Upper lobe of left lung (tissue), 6 donors: Measurements from ENCODE around the gene FBXL13. TPM values are rescaled to one million over a fixed set of nuclear protein-coding genes. Genes with fewer than 3 reads are reported as not detected.
"Not testable (repeated sequence)": the region's sequence is repeated elsewhere in the genome, so short reads cannot be mapped to it uniquely, and the experiment has no call there.

Experiments
- ATAC-seq, 2 donors: fragments of 200-7000 bp; cut with Tn5 transposase; one replicate each; pipeline ENCODE4 v1.9.1; 2022; ENCODE audit warnings: mild to moderate bottlenecking in 2 of 2, moderate library complexity in 2 of 2; ENCODE audit not compliant: low FRiP score in 2 of 2
- DNase-seq, 2 donors: peaks; one replicate each; pipeline ENCODE4 v3.0.0-alpha.2; 2019 to 2020
- H3K27ac ChIP-seq, 4 donors: fragments of 200-600 bp; sonication (generic); one replicate each; pipeline ENCODE4 v1.5.1; 2016 to 2019
- H3K27me3 ChIP-seq, 4 donors: fragments of 200-600 bp; sonication (generic); one replicate each; pipeline ENCODE4 v1.5.1; 2017 to 2019
- H3K36me3 ChIP-seq, 4 donors: fragments of 200-600 bp; sonication (generic); one replicate each; pipeline ENCODE4 v1.5.1; 2016 to 2019
- H3K4me1 ChIP-seq, 4 donors: fragments of 200-600 bp; sonication (generic); one replicate each; pipeline ENCODE4 v1.5.1; 2018 to 2019
- H3K4me3 ChIP-seq, 4 donors: fragments of 200-600 bp; sonication (generic); one replicate each; pipeline ENCODE4 v1.5.1; 2017 to 2019; ENCODE audit warnings: mild to moderate bottlenecking in 2 of 4, moderate library complexity in 1 of 4
- H3K9me3 ChIP-seq, 4 donors: fragments of 200-600 bp; sonication (generic); one replicate each; pipeline ENCODE4 v1.5.1; 2018 to 2019
- CTCF ChIP-seq, 6 experiments: fragments of 450-650 bp in 4 of 6; fragments of 200-600 bp in 2 of 6; sonication (generic) in 2 of 6; IDR thresholded peaks; one replicate each; pipeline ENCODE4 v1.5.1; 2016 to 2019; ENCODE audit warnings: antibody characterized with exemption in 6 of 6
- EP300 ChIP-seq, 4 donors: sonication (generic); formaldehyde crosslinking; IDR thresholded peaks; one replicate each; pipeline ENCODE4 v1.5.1; 2017; ENCODE audit warnings: antibody characterized with exemption in 4 of 4, control low read depth in 2 of 4
- POLR2A ChIP-seq, 4 donors: fragments of 450-650 bp; IDR thresholded peaks; one replicate each; pipeline ENCODE4 v1.5.1; 2016 to 2017; ENCODE audit warnings: antibody characterized with exemption in 4 of 4, mild to moderate bottlenecking in 2 of 4
- POLR2AphosphoS5 ChIP-seq, 2 donors: sonication (generic); formaldehyde crosslinking; IDR thresholded peaks; one replicate each; pipeline ENCODE4 v1.5.1; 2017; ENCODE audit warnings: antibody characterized with exemption in 2 of 2
- WGBS, 2 donors: methylation state at CpG; one replicate each; pipeline ENCODE4 v1.1.5; 2017 to 2018; 5-methylcytosine and 5-hydroxymethylcytosine counted together
- total RNA-seq, 6 donors: library from RNA; depleted of rRNA in 4 of 6; stranded (reverse); fragments of >200 nt in 4 of 6; gene quantifications; one replicate each; pipeline versions ENCODE4 v1.1.0 to v1.2.1, GENCODE V29; 2016 to 2021
- donor health status: DM: no; HTN: no; CAD: no; lungs with moderate emphysema.
- donor health status: DM: no; HTN: yes; CAD: no; lungs with severe emphysema.

FBXL13 gene
- total RNA-seq, 6 donors from 2014 or later: 1.6 to 11.6 (median 2.9) TPM

DNA sequence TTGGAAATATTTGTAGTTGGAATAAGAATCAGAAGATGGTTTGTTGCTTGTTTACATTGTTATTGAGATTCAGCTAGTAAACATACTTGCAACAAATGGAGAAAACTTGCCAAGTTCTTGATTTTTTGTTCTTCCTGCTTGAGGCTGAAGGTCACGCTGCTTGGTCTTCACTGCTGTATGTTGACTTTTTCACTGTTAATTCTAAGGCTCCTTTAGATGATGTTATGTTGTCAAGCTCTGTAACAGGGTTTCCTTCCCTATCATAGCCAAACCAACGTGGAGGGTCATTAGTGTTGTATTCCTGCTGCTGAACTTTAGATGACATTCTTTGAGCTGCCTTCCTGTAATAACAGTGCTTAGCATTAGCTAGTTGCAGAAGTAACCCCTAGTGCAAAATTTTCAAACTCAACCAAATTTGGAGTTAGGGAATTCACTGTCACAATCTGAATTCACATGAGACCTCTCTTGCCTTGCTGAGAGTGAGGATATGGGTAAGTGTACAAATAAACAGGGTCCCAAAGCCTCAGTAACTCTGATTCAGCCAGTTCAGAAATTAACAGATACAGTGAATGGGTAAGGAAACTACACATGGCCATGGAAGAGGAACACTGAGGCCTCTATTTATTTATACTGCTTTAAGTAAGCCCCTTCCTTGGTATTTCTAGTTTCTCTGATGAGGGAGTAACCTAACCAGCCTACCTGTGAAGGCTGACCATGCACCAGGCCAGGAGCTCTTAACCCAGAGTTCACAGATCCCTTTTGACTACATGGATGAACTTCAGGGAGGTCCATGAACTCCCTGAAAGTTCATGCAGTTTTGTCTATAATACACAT, 261.2 kb downstream of the FBXL13 start:
- ATAC-seq (no peak), DNase-seq (no peak)
- H3K36me3 ChIP-seq: no peaks in the 10 kb centered on the region
- 63 to 68% methylated on average over 2 of the region's 2 CpGs for WGBS, 2 donors
- no peak overlapping the region for H3K4me3 ChIP-seq
- no peak overlapping the region for H3K27ac ChIP-seq
- no peaks in the 10 kb centered on the region for H3K4me1 ChIP-seq
- no peaks in the 10 kb centered on the region for H3K9me3 ChIP-seq
- no peak for TF ChIP-seq POLR2AphosphoS5 (IDR thresholded peaks at IDR 0.05)
- no peak for TF ChIP-seq POLR2A (IDR thresholded peaks at IDR 0.05)
- no peak for TF ChIP-seq EP300 (IDR thresholded peaks at IDR 0.05)
- no peak for TF ChIP-seq CTCF (IDR thresholded peaks at IDR 0.05)
- no peaks in the 10 kb centered on the region for H3K27me3 ChIP-seq

GRCh38 chr7:102811942-102812678, 262.5 kb downstream of the FBXL13 start:
- Histone ChIP-seq H3K9me3 (no peaks in the 10 kb centered on the region), H3K27ac (no peak overlapping the region), H3K27me3 (no peaks in the 10 kb centered on the region), H3K4me1 (no peaks in the 10 kb centered on the region), H3K36me3 (no peaks in the 10 kb centered on the region), H3K4me3 (no peak overlapping the region)
- 47 to 53% methylated on average over 8 of the region's 8 CpGs for WGBS, 2 donors
- TF ChIP-seq CTCF (IDR thresholded peaks at IDR 0.05): no peak
- no peak for TF ChIP-seq EP300 (IDR thresholded peaks at IDR 0.05)
- no peak for TF ChIP-seq POLR2AphosphoS5 (IDR thresholded peaks at IDR 0.05)
- TF ChIP-seq POLR2A (IDR thresholded peaks at IDR 0.05): no peak
- DNase-seq (no peak), ATAC-seq (peak in 1 of 2 donors; percentile 38)

- Histone ChIP-seq H3K36me3 (no peaks in the 10 kb centered on the region), H3K4me3 (no peak overlapping the region)
- no peak for DNase-seq
These were observed 263.7 kb downstream of the FBXL13 start for GRCh38 chr7:102810916-102811315.

GRCh38 chr7:102806613-102807012, 268.0 kb downstream of the FBXL13 start:
- WGBS, 2 donors: 84 to 87% methylated on average over 7 of the region's 7 CpGs
- Histone ChIP-seq H3K9me3 (no peaks in the 10 kb centered on the region), H3K27ac (no peak overlapping the region), H3K4me1 (no peaks in the 10 kb centered on the region), H3K36me3 (no peaks in the 10 kb centered on the region), H3K27me3 (no peaks in the 10 kb centered on the region), H3K4me3 (no peak overlapping the region)
- TF ChIP-seq CTCF (IDR thresholded peaks at IDR 0.05): no peak
- TF ChIP-seq EP300 (IDR thresholded peaks at IDR 0.05): no peak
- no peak for TF ChIP-seq POLR2AphosphoS5 (IDR thresholded peaks at IDR 0.05)
- no peak for TF ChIP-seq POLR2A (IDR thresholded peaks at IDR 0.05)
- DNase-seq (no peak), ATAC-seq (no peak)

More at GRCh38 chr7:102810916-102811315, 263.7 kb downstream of the FBXL13 start:
- TF ChIP-seq CTCF (IDR thresholded peaks at IDR 0.05) (no peak), POLR2A (IDR thresholded peaks at IDR 0.05) (no peak), POLR2AphosphoS5 (IDR thresholded peaks at IDR 0.05) (no peak), EP300 (IDR thresholded peaks at IDR 0.05) (no peak)
- no peak overlapping the region for H3K27ac ChIP-seq
- no peaks in the 10 kb centered on the region for H3K27me3 ChIP-seq
- H3K9me3 ChIP-seq: no peaks in the 10 kb centered on the region
- no peak for ATAC-seq
- no peaks in the 10 kb centered on the region for H3K4me1 ChIP-seq

DNA sequence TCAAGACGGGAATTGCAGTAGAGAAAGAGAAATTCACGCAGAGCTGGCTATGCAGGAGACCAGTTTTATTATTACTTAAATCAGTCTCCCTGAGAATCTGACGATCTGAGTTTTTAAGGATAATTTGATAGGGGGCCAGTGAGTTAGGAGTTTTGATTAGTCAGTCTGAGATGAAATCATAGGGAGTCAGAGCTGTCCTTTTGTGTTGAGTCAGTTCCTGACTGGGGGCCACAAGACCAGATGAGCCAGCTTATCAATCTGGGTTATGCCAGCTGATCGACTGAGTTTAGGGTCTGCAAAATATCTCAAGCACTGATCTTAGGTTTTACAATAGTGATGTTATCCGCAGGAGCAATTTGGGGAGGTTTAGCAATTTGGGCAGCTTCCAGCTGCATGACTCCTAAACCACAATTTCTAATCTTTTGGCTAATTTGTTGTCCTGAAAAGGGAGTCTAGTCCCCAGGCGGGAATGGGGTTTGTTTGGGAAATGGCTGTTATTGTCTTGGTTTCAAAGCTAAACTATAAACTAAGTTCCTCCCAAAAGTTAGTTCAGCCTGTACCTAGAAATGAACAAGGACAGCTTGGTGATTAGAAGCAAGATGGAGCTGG, 278.5 kb downstream of the FBXL13 start:
- H3K27ac ChIP-seq, H3K36me3 ChIP-seq, H3K4me1 ChIP-seq, H3K4me3 ChIP-seq, H3K27me3 ChIP-seq, H3K9me3 ChIP-seq, DNase-seq: not testable (repeated sequence)
- whole genome bisulfite sequencing, 2 donors: 96 to 100% methylated on average over 2 of the region's 6 CpGs
- ATAC-seq: peak in 1 of 2 donors; percentile 58

DNA sequence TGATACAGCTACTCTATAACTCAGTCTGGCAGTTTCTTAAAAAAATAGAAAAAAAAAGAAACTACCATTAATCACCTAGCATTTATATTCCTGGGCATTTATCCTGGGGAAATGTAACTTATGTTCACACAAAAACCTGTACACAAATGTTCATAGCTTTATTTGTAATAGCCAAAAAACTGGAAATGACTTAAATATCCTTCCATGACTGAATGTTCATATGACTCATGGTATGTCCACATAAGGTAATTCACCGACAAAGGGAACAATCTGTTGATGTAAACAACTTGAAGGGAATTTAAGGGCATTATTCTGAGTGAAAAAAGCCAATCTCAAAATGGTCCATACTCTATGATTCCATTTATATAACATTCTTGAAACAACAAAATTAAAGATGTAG, 280.0 kb downstream of the FBXL13 start:
- not testable (repeated sequence) for H3K36me3 ChIP-seq, H3K27me3 ChIP-seq, ATAC-seq, H3K4me1 ChIP-seq, H3K4me3 ChIP-seq, H3K27ac ChIP-seq, DNase-seq, H3K9me3 ChIP-seq
- 88 to 95% methylated on average over 1 of the region's 1 CpG for WGBS, 2 donors

- not testable (repeated sequence) for H3K4me1 ChIP-seq, H3K36me3 ChIP-seq, ATAC-seq, DNase-seq, H3K27me3 ChIP-seq, H3K27ac ChIP-seq, H3K4me3 ChIP-seq, H3K9me3 ChIP-seq
These were observed 282.8 kb downstream of the FBXL13 start for GRCh38 chr7:102791831-102792230.

- H3K27me3 ChIP-seq, H3K36me3 ChIP-seq, H3K27ac ChIP-seq, DNase-seq, H3K4me3 ChIP-seq, ATAC-seq, H3K4me1 ChIP-seq, H3K9me3 ChIP-seq: not testable (repeated sequence)
- WGBS, 2 donors: 79 to 96% methylated on average over 4 to 5 of the region's 5 CpGs
These were observed 283.2 kb downstream of the FBXL13 start for GRCh38 chr7:102791367-102791766.
